LNCAP (cell line): ENCODE results near the gene TPCN2.

Experiments
- TF ChIP-seq, protein P1 (sequence below): fragments of 450-650 bp; IDR thresholded peaks from 2 replicates; pipeline ENCODE4 v1.5.1; 2017; ENCODE audit warnings: mild to moderate bottlenecking

TPCN2 gene

DNA sequence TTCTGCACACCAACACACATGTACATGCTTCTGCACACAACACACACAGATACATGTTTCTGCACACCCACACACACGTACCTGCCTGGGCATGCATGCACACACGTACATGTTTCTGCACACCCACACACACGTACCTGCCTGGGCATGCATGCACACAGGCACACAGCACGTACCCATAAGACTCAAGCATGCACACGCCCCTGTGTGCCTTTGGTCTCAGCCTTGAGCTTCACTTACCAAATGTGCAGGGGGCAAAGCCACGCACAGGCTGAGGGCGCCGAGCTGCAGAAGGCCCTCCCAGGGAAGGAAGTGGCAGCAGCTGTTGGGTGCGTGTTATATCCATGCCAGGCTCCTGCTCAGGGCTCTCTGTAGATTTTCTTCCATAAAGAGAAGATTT, 72.3 kb downstream of the TPCN2 start:
- TF ChIP-seq, protein P1, sequence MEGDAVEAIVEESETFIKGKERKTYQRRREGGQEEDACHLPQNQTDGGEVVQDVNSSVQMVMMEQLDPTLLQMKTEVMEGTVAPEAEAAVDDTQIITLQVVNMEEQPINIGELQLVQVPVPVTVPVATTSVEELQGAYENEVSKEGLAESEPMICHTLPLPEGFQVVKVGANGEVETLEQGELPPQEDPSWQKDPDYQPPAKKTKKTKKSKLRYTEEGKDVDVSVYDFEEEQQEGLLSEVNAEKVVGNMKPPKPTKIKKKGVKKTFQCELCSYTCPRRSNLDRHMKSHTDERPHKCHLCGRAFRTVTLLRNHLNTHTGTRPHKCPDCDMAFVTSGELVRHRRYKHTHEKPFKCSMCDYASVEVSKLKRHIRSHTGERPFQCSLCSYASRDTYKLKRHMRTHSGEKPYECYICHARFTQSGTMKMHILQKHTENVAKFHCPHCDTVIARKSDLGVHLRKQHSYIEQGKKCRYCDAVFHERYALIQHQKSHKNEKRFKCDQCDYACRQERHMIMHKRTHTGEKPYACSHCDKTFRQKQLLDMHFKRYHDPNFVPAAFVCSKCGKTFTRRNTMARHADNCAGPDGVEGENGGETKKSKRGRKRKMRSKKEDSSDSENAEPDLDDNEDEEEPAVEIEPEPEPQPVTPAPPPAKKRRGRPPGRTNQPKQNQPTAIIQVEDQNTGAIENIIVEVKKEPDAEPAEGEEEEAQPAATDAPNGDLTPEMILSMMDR, result no peak

DNA sequence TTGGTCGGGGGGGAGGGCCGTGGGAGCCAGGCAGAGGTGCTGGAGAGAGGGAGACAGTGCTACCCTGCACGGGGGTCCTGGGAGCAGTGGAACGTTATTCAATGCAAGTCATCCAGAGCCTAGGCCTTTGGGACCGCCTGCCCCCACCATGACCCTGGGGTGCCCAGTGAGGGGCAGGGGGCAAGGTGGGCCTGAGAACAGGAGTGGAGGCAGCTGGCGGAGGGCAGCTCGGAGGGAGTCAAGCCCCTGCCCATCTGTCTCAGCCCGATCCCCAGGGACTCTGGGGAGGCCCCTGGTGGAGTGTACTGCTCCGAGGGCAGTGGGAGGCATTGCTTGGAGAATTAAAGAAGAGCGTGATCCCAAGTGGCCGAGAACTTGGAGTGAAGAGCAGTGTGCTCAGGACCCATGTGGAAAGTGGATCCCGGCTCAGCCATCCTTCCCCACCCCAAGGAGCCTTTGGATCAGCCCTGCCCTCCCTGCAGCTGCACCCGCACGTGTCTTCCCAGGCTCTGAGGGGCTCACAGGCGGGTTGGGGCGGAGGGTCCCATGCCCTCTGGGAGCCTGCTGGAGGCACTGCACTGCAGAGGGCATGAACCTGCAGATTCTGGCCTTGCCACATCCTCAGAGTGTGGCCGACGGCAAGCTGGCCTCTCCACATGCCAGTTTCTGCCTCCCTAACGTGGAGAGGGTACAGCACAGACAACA, 73.0 kb downstream of the TPCN2 start:
- TF ChIP-seq, protein P1, result no peak

DNA sequence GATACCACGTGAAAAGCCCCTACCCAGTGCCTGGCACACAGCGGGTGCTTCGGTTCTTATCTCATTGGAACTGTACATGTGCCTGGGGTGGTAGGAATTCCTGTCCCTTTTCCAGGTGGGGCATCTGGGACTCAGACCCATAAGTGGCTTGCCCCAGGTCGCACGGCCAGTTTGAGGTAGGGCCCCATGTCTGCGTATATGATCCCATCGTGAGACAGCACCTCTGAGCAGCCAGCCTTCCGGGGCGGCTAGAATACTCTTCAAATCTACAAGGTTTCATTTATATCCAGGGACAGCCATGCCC, 73.5 kb downstream of the TPCN2 start:
- TF ChIP-seq, protein P1, result no peak

DNA sequence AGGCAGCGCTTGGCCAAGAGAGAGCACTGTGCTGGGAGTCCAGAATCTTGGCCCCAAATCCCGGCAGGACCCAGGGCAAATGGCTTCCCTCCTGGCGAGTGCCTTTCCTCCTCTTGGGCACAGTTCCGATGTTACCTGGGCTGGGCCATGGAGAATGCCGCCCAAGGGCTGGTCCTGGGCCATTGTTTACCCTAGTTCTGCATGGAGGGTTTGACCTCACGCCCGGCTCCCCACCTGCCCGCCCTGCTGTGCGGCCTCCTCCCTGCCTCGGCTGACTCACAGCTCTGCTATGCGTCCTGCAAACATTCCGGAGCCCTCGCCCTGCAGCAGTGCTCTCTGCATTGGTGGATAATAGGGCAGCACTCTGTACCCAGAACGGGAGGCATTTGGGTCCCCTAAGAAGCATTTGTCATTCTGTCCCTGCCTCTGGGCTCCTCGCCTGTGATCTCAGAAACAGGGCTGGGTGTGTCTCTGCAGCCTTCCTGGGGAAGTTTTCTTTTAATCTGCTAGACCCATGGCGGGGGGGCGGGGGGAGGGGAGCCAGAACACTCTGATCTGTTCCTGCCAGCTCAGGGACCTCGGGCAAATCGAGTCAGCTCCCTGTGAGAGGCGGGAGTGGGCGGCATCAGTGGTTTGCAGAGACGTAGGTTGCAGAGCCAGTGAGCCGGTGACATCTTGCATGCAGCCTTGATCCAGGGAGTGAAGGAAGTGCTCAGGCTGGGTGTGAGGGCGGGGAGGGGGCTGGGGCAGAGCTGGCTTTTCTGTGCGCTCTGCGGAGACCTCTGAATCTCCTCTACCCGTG, 74.1 kb downstream of the TPCN2 start:
- TF ChIP-seq, protein P1, result no peak

DNA sequence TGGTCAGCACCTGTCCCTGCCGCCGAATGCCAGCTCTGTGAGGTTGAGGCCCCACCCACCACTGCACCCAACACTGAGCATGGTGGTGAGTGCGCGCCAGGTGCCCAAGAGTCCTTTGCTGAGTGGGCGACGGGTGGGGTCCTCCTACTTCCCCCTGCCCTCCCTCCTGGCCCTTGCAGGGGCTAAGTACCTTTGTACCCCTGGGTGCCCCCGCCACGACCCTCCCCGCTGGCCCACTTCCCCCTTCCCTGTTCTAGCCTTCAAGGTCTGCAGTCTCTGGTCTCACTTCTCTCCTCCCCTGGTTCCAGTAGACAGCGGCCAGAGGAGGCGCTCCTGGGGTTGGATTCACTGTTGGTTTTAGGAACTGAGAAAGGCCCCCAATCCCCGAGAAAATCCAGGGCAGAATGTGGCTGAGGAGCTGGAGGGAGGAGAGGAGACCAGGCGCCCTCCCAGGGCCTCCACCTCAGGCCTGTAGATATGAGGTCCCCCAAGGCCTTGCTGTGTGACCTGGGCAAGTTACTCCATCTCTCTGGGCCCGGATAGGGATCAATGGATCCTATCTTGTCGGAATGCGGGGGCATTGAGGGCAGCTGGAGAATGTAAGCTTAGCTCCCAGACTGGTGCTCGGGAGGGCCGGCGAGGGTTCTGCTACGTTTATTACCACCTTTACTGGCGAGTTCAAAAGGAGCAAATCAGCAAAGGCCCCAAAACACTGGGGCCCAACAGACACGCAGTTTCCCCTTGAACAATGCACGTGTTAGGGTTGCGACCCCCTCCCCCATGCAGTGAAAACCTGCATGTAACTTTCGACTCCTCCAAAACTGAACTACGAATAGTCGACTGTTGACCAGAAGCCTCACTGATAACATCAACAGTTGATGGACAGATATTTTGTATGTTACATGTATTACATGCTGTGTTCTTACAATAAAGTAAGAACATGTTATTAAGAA, 75.1 kb downstream of the TPCN2 start:
- TF ChIP-seq, protein P1, result no peak

DNA sequence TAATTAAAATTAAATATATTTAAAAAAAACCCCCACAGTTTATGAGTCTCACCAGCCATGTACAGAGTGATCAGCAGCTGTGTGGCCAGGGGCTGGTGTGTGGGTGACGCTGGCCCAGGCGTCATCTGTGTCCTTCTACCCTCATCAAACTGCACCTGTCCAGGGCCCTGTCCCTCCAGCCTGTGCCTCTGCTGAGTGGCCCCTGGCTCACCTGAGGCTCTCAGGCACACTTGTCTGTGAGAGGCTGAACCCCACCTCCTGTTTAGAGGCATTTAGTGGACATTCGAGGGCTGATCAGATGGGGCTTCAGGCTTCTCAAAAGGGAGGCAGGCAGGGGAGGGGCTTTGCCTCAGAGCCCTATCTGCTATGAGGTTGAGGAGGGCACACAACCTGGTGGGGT, 77.1 kb downstream of the TPCN2 start:
- TF ChIP-seq, protein P1, result no peak

DNA sequence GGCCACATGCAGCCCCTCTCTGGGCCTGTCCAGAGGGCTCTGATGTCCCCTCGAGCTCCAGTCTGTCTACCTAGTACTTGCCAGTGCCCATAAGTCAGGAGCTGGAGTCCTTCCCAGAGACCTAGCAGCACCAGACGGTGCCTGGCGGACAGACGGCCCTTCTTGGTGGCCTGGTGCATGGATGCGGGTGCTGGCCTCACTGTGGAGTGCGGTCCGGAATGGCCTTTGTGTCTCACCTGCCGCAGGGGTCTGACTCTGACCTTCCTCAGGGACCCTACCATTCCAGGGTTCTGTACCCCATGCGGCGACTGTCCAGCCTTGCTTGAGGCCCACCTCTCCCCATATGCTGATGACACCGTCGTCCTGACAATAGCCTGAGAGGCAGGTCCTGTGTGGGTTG, 77.6 kb downstream of the TPCN2 start:
- TF ChIP-seq, protein P1, result no peak
